ENCODE data around the gene ARHGAP19. TPM values are rescaled to one million over a fixed set of nuclear protein-coding genes. Genes with fewer than 3 reads are reported as not detected.

The ARHGAP19 gene
- total RNA-seq, 1 donor = 7.8 TPM

- no peaks in the 10 kb centered on the region for H3K9me3 ChIP-seq (ENCODE audit: low read depth, low read length)
- H3K4me1 ChIP-seq (ENCODE audit: insufficient read depth, low read length) = peaks cover 72% of the 10 kb centered on the region
- no peak overlapping the region for H3K4me3 ChIP-seq (ENCODE audit: low read length)
- H3K27me3 ChIP-seq (ENCODE audit: insufficient read depth, low read length) = no peaks in the 10 kb centered on the region
These were observed 36.4 kb upstream of the ARHGAP19 start for GRCh38 chr10:97328646-97329453.

GRCh38 chr10:97327348-97328294 is 35.2 kb upstream of the ARHGAP19 start:
- Histone ChIP-seq H3K4me3 (ENCODE audit: low read length) (no peak overlapping the region), H3K4me1 (ENCODE audit: insufficient read depth, low read length) (peaks cover 71% of the 10 kb centered on the region), H3K27me3 (ENCODE audit: insufficient read depth, low read length) (no peaks in the 10 kb centered on the region), H3K9me3 (ENCODE audit: low read depth, low read length) (no peaks in the 10 kb centered on the region)

- H3K27me3 ChIP-seq (ENCODE audit: insufficient read depth, low read length) = no peaks in the 10 kb centered on the region
- no peak overlapping the region for H3K4me3 ChIP-seq (ENCODE audit: low read length)
- H3K4me1 ChIP-seq (ENCODE audit: insufficient read depth, low read length) = peaks cover 69% of the 10 kb centered on the region
- no peaks in the 10 kb centered on the region for H3K9me3 ChIP-seq (ENCODE audit: low read depth, low read length)
These were observed 33.3 kb upstream of the ARHGAP19 start for GRCh38 chr10:97325754-97326153.

- Histone ChIP-seq H3K4me3 (ENCODE audit: low read length) (no peak overlapping the region), H3K27me3 (ENCODE audit: insufficient read depth, low read length) (no peaks in the 10 kb centered on the region), H3K4me1 (ENCODE audit: insufficient read depth, low read length) (peaks cover 59% of the 10 kb centered on the region), H3K9me3 (ENCODE audit: low read depth, low read length) (no peaks in the 10 kb centered on the region)
These were observed 31.1 kb upstream of the ARHGAP19 start for GRCh38 chr10:97323501-97323900.

- Histone ChIP-seq H3K4me3 (ENCODE audit: low read length) (peak overlapping the region; percentile 57), H3K4me1 (ENCODE audit: insufficient read depth, low read length) (peaks cover 55% of the 10 kb centered on the region), H3K27me3 (ENCODE audit: insufficient read depth, low read length) (no peaks in the 10 kb centered on the region), H3K9me3 (ENCODE audit: low read depth, low read length) (no peaks in the 10 kb centered on the region)
These were observed 29.4 kb upstream of the ARHGAP19 start for GRCh38 chr10:97321804-97322190.

- no peaks in the 10 kb centered on the region for H3K27me3 ChIP-seq (ENCODE audit: insufficient read depth, low read length)
- H3K4me3 ChIP-seq (ENCODE audit: low read length) = peak overlapping the region; percentile 57
- no peaks in the 10 kb centered on the region for H3K9me3 ChIP-seq (ENCODE audit: low read depth, low read length)
- H3K4me1 ChIP-seq (ENCODE audit: insufficient read depth, low read length) = peaks cover 50% of the 10 kb centered on the region
These were observed 28.8 kb upstream of the ARHGAP19 start for GRCh38 chr10:97321032-97321803.

GRCh38 chr10:97320480-97321031 is 28.1 kb upstream of the ARHGAP19 start:
- Histone ChIP-seq H3K4me1 (ENCODE audit: insufficient read depth, low read length) (peaks cover 50% of the 10 kb centered on the region), H3K27me3 (ENCODE audit: insufficient read depth, low read length) (no peaks in the 10 kb centered on the region), H3K9me3 (ENCODE audit: low read depth, low read length) (no peaks in the 10 kb centered on the region), H3K4me3 (ENCODE audit: low read length) (peak overlapping the region; percentile 57)

GRCh38 chr10:97319671-97320479 is 27.4 kb upstream of the ARHGAP19 start:
- Histone ChIP-seq H3K4me3 (ENCODE audit: low read length) (peak overlapping the region; percentile 57), H3K27me3 (ENCODE audit: insufficient read depth, low read length) (no peaks in the 10 kb centered on the region), H3K4me1 (ENCODE audit: insufficient read depth, low read length) (peaks cover 50% of the 10 kb centered on the region), H3K9me3 (ENCODE audit: low read depth, low read length) (no peaks in the 10 kb centered on the region)

GRCh38 chr10:97318772-97319651 is 26.6 kb upstream of the ARHGAP19 start, which contains the start of gene FRAT1:
TSS of gene FRAT1 (plus strand) at chr10:97319271. CDS start at chr10:97319454, 183 bp downstream.
- Histone ChIP-seq H3K9me3 (ENCODE audit: low read depth, low read length) (no peaks in the 10 kb centered on the region), H3K27me3 (ENCODE audit: insufficient read depth, low read length) (no peaks in the 10 kb centered on the region), H3K4me1 (ENCODE audit: insufficient read depth, low read length) (peaks cover 52% of the 10 kb centered on the region), H3K4me3 (ENCODE audit: low read length) (peak within 1 kb of the TSS; percentile 57)

- H3K27me3 ChIP-seq (ENCODE audit: insufficient read depth, low read length) = no peaks in the 10 kb centered on the region
- no peak overlapping the region for H3K4me3 ChIP-seq (ENCODE audit: low read length)
- H3K9me3 ChIP-seq (ENCODE audit: low read depth, low read length) = no peaks in the 10 kb centered on the region
- H3K4me1 ChIP-seq (ENCODE audit: insufficient read depth, low read length) = peaks cover 20% of the 10 kb centered on the region
These were observed 22.2 kb upstream of the ARHGAP19 start for GRCh38 chr10:97314671-97315070.

GRCh38 chr10:97312897-97313296 is 20.5 kb upstream of the ARHGAP19 start:
- Histone ChIP-seq H3K27me3 (ENCODE audit: insufficient read depth, low read length) (no peaks in the 10 kb centered on the region), H3K4me3 (ENCODE audit: low read length) (no peak overlapping the region), H3K9me3 (ENCODE audit: low read depth, low read length) (no peaks in the 10 kb centered on the region), H3K4me1 (ENCODE audit: insufficient read depth, low read length) (peaks cover 24% of the 10 kb centered on the region)

- H3K4me3 ChIP-seq (ENCODE audit: low read length) = no peak overlapping the region
- no peaks in the 10 kb centered on the region for H3K27me3 ChIP-seq (ENCODE audit: insufficient read depth, low read length)
- H3K9me3 ChIP-seq (ENCODE audit: low read depth, low read length) = no peaks in the 10 kb centered on the region
These were observed 18.7 kb upstream of the ARHGAP19 start for GRCh38 chr10:97311111-97311626.

More at GRCh38 chr10:97311111-97311626, 18.7 kb upstream of the ARHGAP19 start:
- peaks cover 20% of the 10 kb centered on the region for H3K4me1 ChIP-seq (ENCODE audit: insufficient read depth, low read length)
